HG02678 (cell line): ENCODE results near the gene FOXN3.

Source experiments
- ATAC-seq: cut with Tn5 transposase; IDR thresholded peaks from one replicate; pipeline ENCODE4 v1.9.1; 2021; ENCODE audit warnings: mild to moderate bottlenecking, moderate library complexity; ENCODE audit not compliant: unreplicated experiment

The FOXN3 gene

DNA sequence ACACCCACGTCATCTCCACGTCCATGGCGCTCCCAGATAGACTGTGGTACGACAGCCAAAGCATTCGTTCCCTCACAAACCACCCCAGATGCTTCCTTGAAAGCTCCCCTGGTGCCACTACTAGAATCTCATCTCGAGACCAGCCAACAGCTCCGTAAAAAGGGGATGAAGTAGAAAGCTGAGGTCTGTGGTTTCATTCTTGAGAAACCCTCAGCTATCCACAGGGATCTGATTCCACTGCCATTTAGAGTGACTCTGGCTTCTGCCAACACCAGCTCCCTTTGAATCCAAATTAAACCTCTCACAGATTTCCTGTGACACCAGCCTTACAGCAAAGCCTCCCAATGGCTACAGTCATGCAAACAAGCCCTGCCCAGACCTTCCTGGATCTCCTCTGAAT, 18.5 kb upstream of the FOXN3 start:
- ATAC-seq, result no peak

GRCh38 chr14:89432226-89432625, 15.2 kb upstream of the FOXN3 start:
- no peak for ATAC-seq

DNA sequence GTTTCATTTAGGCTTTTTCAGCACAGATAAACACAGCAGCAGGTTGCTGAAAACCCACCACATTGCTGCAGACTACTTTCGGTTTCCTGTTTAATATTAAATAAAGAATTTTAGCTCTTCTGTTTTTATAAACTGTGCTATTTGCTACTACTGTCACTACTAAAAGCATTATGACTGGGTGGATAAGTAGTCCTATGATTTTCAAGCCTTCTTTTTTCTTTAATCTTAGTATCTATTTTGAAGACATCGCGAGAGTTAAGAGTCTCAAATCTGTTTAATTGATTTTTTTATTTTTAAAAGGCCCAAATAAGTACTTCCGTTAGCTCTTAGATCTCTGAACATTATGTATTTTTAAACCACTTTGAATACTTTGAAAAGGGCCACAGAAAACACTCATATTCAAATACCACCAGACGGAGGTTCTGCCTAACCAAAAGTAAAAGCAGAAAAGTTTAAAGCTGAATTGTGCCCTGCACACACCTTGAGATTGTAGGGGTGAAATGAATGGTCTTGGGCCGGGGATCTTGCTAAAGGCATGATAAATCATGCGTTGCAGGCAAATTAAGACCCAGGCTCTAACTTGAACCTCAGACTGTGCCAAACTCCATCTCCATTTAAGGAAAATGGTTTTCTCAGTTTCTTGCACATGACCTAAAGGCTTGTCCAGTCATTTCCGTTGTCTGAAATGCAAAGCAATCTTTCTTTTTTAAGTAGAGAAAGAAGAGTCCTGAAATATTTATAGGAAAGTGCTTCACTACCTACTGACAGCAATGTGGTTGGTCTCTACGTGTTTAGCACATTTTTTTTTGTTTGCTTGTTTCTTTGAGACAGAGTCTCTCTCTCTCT, 13.6 kb upstream of the FOXN3 start:
- ATAC-seq, result peak; percentile 85

DNA sequence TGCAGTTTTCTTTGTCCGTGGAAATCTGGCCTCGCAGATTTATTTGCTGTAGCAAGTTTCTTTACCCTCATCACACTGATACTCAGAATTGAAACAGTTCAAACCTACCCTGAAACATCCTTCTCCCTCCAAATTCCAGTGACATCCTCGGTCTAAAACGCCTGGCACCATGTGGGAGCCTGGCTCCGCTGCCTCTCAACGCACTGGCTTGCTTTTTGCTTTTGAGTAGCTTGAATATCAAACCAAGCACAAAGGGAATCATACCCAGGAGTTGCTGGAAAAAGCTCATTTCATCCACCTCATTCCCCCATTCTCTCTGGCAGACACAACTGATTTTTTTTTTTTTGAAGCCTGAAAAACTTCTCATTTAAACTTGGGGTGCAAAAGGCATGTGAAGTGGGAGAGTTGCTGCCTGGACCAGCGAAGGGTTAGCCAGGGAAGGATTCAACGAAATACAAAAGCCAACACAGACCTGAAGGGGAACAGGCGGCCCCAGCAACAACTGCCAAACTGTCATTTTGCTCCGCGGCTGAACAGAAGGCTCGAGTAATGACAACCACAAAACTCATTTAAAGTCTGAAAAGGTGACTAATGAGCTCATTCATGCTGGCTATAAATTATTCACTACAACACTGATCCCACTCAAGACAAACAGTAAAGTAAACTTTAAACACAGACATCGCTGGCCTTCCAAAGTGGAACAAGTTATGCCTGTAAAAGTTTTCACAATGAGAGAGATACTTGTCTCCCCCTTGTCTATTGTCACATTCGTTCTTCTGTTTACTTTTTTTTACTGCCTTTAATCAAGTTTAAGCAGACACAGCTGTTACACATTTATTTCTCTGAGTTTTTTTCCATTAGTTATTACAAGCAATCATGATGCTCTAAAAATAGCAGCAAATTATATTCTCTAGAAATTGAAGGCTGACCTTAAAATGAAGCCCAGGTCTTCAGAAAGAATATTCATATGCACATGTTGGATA, 12.5 kb upstream of the FOXN3 start:
- ATAC-seq, result no peak

GRCh38 chr14:89428546-89429198, 11.6 kb upstream of the FOXN3 start:
- no peak for ATAC-seq

DNA sequence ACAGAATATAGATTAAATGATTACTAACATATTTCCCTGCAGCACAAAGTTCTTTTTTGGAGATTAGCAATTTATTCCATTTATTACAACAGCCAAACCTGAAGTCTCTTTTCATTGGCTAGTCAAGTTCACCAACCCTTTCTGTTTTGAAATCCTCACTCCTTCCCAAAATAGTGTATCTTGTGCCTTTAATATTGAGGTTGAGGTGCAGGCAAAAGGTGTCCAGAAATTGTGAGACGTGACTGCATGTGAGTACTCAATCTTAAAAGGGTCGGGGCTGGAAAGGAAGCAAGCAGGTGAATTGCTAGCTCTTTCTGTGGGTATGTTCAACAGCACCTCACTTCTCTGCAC, 11.1 kb upstream of the FOXN3 start:
- no peak for ATAC-seq

DNA sequence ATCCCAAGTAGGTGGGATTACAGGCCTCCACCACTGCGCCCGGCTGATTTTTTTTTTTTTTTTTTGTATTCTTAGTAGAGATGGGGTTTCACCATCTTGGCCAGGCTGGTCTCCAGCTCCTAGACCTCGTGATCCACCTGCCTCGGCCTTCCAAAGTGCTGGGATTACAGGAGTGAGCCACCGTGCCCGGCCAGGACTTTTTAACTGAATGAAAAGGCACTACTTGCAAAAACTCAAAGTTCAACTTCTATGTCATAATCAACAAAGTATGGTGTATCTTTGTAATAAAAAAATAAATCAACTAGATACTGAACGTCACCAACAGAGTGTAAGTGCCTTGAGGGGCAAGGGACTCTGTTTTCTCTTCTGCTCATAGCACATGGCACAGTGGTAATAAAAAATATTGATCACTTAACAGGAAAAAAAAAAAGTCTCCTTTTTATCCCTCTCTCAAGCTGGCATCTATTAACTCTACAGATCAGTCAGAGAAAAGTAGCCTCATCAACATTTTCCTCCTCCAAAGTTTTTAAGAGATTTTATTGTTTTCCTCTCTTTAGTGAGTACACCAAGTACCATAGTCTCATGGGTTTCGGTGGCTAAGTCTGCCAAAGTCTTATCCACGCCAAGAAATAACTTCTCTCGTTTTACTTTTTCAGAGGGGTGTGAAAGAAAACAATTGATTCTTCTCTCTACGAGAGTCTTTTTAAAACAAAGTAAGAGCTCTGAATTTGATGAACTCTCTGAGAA, 10.6 kb upstream of the FOXN3 start:
- ATAC-seq, result no peak

- ATAC-seq, result peak; percentile 23
Observed at GRCh38 chr14:89425931-89426330, 8.9 kb upstream of the FOXN3 start.

GRCh38 chr14:89424241-89424640, 7.2 kb upstream of the FOXN3 start:
- ATAC-seq, result no peak

- no peak for ATAC-seq
Observed at GRCh38 chr14:89422952-89423345, 5.9 kb upstream of the FOXN3 start.

GRCh38 chr14:89422181-89422951, 5.3 kb upstream of the FOXN3 start:
- no peak for ATAC-seq

GRCh38 chr14:89420502-89420901, 3.5 kb upstream of the FOXN3 start:
- ATAC-seq, result no peak

- no peak for ATAC-seq
Observed at GRCh38 chr14:89419973-89420482, 3.0 kb upstream of the FOXN3 start.

DNA sequence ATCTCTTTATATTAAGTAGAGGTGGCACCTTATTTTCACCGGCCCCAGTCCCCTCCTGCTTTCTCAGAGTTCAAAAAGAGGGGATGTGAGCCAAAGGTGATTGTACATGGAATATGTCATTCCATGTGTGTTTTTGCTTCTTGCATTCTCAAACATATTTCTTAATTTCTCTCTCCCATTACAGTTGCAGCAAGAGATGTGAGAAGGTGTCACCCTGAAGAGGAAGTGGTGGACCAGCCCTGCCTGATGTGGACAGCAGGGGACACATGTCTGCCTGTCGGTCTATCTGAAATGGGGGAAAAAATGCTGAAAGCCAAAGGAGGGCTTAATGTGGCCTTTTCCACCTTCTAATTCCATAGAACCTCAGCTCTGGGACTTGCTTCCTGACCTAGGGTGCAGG, 1.9 kb upstream of the FOXN3 start:
- ATAC-seq, result no peak

DNA sequence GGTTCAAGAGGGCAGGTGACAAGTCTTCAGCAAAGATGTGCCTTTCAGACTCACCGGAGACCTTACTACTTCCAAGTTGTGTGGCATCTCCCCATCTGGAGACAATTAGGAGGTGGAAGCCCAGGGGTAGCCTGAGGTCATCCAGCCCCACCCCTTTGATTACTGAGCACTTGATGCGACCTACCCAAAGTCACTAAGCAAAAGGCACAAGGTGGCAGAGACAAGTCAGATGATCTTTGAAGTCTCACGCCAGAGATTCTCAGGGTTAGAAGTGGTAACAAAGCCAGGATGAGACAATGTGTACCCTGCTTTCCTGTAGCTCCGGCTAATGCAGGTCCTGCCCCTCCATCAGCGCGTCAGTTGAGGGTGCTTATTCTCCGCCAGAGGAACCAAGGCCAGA, 1.4 kb upstream of the FOXN3 start:
- ATAC-seq, result no peak

GRCh38 chr14:89417465-89418225, 612 bp upstream of the FOXN3 start:
- peak; percentile 54 for ATAC-seq

DNA sequence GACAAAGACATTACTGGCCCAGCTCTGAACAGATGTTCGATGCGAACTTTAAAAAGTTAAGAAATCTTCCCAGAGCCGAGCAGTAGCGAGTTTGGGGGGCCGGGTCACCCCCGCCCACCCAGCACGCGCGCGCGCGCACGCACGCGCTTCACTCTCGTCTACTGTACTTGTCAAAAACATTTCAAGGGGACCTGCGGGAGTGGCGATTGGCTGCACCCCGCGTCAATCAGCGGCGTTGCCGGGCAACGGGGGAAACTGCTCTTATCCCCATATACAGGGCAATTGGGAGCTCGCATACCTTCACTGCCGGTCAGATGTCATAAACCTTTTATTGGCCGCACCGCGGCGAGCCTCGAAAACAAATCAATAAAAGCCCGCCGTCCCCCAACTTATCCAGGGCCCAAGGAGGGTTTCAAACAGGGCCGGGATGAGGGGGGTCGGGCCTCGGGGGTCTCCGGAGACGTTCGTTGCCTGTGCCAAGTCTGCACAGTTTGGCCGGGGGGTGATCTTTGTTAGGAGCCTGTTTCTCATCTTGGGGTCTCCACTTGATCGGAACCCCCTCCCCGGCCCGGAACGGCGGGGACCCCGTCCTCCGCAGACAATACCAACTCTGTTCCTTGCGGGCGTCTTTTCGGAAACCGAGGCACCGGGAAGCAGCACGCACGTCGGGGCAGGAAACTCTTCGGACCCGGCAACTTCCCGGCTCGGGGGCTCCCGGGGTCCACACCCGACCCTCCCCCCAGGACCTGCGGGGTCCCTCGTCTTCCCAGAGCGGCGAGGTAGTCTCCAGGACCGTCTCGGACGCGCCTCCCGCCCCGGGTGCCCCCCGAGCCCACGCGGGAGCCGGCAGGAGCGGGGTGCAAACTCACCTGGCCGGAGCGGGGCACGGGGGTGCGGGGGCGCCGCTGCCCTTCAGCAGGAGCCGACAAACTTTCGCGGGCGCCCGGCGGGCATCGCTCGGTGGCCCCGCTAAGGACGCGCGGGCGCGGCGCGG, 734 bp downstream of the FOXN3 start:
- ATAC-seq, result peak; percentile 78

DNA sequence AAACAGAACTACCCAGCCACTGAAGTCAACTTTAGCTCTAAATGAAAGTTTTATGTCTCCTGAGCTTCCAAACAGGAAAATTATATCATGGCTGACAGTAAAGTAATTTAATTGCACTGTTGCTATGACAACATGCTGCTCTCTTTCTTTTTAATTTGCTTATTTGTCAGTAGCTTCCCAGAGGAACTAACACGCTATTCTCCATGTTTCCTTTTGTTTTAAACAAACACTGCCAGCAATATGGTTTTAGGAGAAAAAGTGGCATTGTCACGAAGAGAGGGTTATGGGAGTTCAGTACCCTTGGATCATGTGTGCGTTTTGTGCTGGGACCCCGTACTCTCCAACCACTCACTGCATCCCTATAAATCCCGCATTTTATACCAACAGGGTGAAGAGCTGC, 1.9 kb downstream of the FOXN3 start:
- no peak for ATAC-seq
